GM23338 (cell line): ENCODE data around the gene EXOC6B. TPM values are rescaled to one million over a fixed set of nuclear protein-coding genes. Genes with fewer than 3 reads are reported as not detected.

ENCODE experiments used
- ATAC-seq: fragments of 200-7000 bp; cut with Tn5 transposase; 3 replicates; pipeline ENCODE4 v1.9.1; 2020
- DNase-seq: peaks from one replicate; pipeline ENCODE4 v3.0.0-alpha.2; 2015; ENCODE audit warnings: low spot score
- H2AFZ ChIP-seq: fragments of 200-600 bp; sonication (generic); 2 replicates; pipeline ENCODE4 v1.8.0; 2016; ENCODE audit warnings: antibody characterized with exemption, mild to moderate bottlenecking, moderate library complexity
- H3F3A ChIP-seq: fragments of 200-600 bp; sonication (generic); replicated peaks from 2 replicates; pipeline ENCODE4 v1.8.0; 2017; ENCODE audit warnings: antibody characterized with exemption, mixed run types, low read depth
- H3K27ac ChIP-seq: fragments of 200-600 bp; sonication (generic); 2 replicates; pipeline ENCODE4 v1.6.1; 2016; ENCODE audit warnings: low read depth
- H3K27me3 ChIP-seq: fragments of 200-600 bp; sonication (generic); 2 replicates; pipeline ENCODE4 v1.8.0; 2016; ENCODE audit warnings: mild to moderate bottlenecking, mixed run types, moderate library complexity; ENCODE audit not compliant: insufficient read depth
- H3K36me3 ChIP-seq: fragments of 200-600 bp; sonication (generic); 2 replicates; pipeline ENCODE4 v1.8.0; 2016; ENCODE audit warnings: mild to moderate bottlenecking; ENCODE audit not compliant: insufficient read depth
- H3K4me1 ChIP-seq: fragments of 200-600 bp; sonication (generic); 2 replicates; pipeline ENCODE4 v1.8.0; 2016; ENCODE audit warnings: mild to moderate bottlenecking, moderate library complexity; ENCODE audit not compliant: insufficient read depth
- H3K4me2 ChIP-seq: fragments of 200-600 bp; sonication (generic); 2 replicates; pipeline ENCODE4 v1.7.1; 2017; ENCODE audit warnings: mixed run types
- H3K4me3 ChIP-seq: fragments of 200-600 bp; sonication (generic); 2 replicates; pipeline ENCODE4 v1.6.1; 2016; ENCODE audit warnings: mixed run types
- H3K79me2 ChIP-seq: fragments of 200-600 bp; sonication (generic); replicated peaks from 2 replicates; pipeline ENCODE4 v1.8.0; 2017; ENCODE audit warnings: mild to moderate bottlenecking; ENCODE audit not compliant: insufficient read depth
- H3K9me2 ChIP-seq: fragments of 200-600 bp; sonication (generic); 2 replicates; pipeline ENCODE4 v1.8.0; 2017; ENCODE audit not compliant: insufficient read depth
- H4K20me1 ChIP-seq: fragments of 200-600 bp; sonication (generic); replicated peaks from 2 replicates; pipeline ENCODE4 v1.8.0; 2017; ENCODE audit warnings: mild to moderate bottlenecking; ENCODE audit not compliant: insufficient read depth
- H3K27ac Mint-ChIP-seq: 2 replicates; pipeline ENCODE4 v1.8.0; 2020; ENCODE audit warnings: inconsistent platforms, mild to moderate bottlenecking, moderate library complexity, mixed read lengths
- H3K27me3 Mint-ChIP-seq: 3 replicates; pipeline ENCODE4 v1.8.0; 2022; ENCODE audit warnings: low read depth, mild to moderate bottlenecking, moderate library complexity, mixed read lengths, inconsistent platforms; ENCODE audit not compliant: insufficient read depth, poor library complexity
- H3K36me3 Mint-ChIP-seq: 3 replicates; pipeline ENCODE4 v1.8.0; 2021; ENCODE audit warnings: low read depth, mild to moderate bottlenecking, inconsistent platforms, moderate library complexity, mixed read lengths
- H3K4me1 Mint-ChIP-seq: 3 replicates; pipeline ENCODE4 v1.8.0; 2020; ENCODE audit warnings: mild to moderate bottlenecking, inconsistent platforms, mixed read lengths
- H3K4me3 Mint-ChIP-seq: 3 replicates; pipeline ENCODE4 v1.8.0; 2021; ENCODE audit warnings: moderate library complexity, mild to moderate bottlenecking, inconsistent platforms, mixed read lengths
- H3K9me3 Mint-ChIP-seq: 3 replicates; pipeline ENCODE4 v1.8.0; 2020; ENCODE audit warnings: moderate library complexity, mild to moderate bottlenecking, inconsistent platforms, mixed read lengths
- CREB1 ChIP-seq: fragments of 250-450 bp; sonication (Bioruptor Pico); IDR thresholded peaks from 2 replicates; pipeline ENCODE4 v1.5.0; 2020; ENCODE audit warnings: low read depth, mild to moderate bottlenecking, moderate library complexity
- EZH2phosphoT487 ChIP-seq: fragments of 200-600 bp; sonication (generic); IDR thresholded peaks from one replicate; pipeline ENCODE4 v1.8.1; 2018; ENCODE audit warnings: antibody characterized with exemption; ENCODE audit not compliant: unreplicated experiment
- JUNB ChIP-seq: IDR thresholded peaks from one replicate; pipeline ENCODE4 v1.6.1; 2016; ENCODE audit warnings: antibody characterized with exemption; ENCODE audit not compliant: unreplicated experiment
- POLR2AphosphoS5 ChIP-seq: IDR thresholded peaks from 2 replicates; pipeline ENCODE4 v1.6.1; 2016; ENCODE audit warnings: antibody characterized with exemption, low read depth
- STAT1 ChIP-seq: IDR thresholded peaks from one replicate; pipeline ENCODE4 v1.6.1; 2016; ENCODE audit warnings: antibody characterized with exemption; ENCODE audit not compliant: unreplicated experiment
- ZNF114 ChIP-seq: fragments of 250-450 bp; sonication (Bioruptor Pico); IDR thresholded peaks from 2 replicates; pipeline ENCODE4 v1.5.0; 2020; ENCODE audit warnings: mild to moderate bottlenecking, moderate library complexity
- polyA plus RNA-seq: library from polyadenylated mRNA; unstranded; fragments of >200 nt; fragmentation: Nextera tagmentation; extraction: Ambion mirVana; gene quantifications from 2 replicates; pipeline ENCODE4 v1.2.1, GENCODE V29; 2016
- total RNA-seq: library from RNA; depleted of rRNA; stranded (reverse); fragments of >200 nt; shearing (Covaris generic); gene quantifications from 2 replicates; pipeline ENCODE4 v1.2.3, GENCODE V29; 2014
- TF ChIP-seq, protein P1 (sequence below): IDR thresholded peaks from 2 replicates; pipeline ENCODE4 v1.6.1; 2016; ENCODE audit warnings: antibody characterized with exemption
- TF ChIP-seq, protein P2 (sequence below): IDR thresholded peaks from one replicate; pipeline ENCODE4 v1.6.1; 2018; ENCODE audit warnings: antibody characterized with exemption; ENCODE audit not compliant: unreplicated experiment
- TF ChIP-seq, protein P3 (sequence below): fragments of 250-450 bp; sonication (Bioruptor Pico); IDR thresholded peaks from 2 replicates; pipeline ENCODE4 v1.5.0; 2020; ENCODE audit warnings: mild to moderate bottlenecking, moderate library complexity
- TF ChIP-seq, protein P4 (sequence below), 2 experiments: fragments of 200-600 bp in 1 of 2; sonication (generic) in 1 of 2; conservative IDR thresholded peaks; 2 replicates each; pipeline versions ENCODE4 v1.5.1 to v1.6.1; 2016 to 2017; ENCODE audit warnings: antibody characterized with exemption in 2 of 2, low read depth in 2 of 2, mild to moderate bottlenecking in 2 of 2, moderate library complexity in 1 of 2

The EXOC6B gene
- total and polyA plus RNA-seq, 2 experiments from 2014 or later, result 7.2 to 45.9 TPM

DNA sequence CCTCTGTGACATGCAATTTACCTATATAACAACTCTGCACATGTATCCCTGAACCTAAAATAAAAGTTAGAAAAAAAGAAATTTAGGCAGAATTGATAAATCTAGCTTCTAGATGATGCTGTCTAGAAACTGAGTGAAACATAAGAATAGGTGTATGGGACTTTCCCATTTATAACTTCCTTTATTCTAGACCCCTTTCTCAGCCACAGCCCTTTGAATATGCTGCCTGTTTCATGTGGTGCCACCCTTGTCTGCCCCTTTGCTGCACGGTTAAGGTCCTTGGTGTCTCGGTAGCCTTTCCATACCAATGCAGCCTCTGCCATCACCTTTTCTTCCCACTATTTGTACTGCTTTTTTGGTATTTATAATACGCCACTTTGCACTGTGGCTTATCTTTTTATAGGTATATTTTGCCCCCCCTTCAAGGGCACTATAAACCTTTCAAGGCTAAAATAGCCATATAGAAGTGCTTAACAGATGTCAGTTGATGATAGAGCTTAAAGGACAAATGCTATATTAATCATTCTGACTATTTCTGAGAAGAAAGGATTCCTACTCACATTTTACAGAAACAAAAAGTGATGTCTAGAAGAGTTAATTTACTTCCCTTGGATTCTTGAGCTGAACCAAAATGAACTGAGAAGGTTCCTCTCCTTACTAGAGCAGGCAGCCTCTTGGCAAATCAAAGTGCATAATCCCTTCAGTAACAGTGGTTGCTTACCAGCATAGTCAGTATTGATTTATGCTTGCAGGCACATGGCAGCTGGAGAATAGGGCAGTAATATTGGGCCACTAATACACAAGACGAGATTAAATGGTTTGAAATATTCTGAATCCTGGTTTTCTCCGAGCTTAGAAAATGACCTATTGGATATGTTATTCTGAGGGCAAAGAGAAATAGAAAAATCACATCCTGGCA is 590.1 kb downstream of the EXOC6B start (continued):
- TF ChIP-seq, protein P1, sequence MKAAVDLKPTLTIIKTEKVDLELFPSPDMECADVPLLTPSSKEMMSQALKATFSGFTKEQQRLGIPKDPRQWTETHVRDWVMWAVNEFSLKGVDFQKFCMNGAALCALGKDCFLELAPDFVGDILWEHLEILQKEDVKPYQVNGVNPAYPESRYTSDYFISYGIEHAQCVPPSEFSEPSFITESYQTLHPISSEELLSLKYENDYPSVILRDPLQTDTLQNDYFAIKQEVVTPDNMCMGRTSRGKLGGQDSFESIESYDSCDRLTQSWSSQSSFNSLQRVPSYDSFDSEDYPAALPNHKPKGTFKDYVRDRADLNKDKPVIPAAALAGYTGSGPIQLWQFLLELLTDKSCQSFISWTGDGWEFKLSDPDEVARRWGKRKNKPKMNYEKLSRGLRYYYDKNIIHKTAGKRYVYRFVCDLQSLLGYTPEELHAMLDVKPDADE, result no peak

DNA sequence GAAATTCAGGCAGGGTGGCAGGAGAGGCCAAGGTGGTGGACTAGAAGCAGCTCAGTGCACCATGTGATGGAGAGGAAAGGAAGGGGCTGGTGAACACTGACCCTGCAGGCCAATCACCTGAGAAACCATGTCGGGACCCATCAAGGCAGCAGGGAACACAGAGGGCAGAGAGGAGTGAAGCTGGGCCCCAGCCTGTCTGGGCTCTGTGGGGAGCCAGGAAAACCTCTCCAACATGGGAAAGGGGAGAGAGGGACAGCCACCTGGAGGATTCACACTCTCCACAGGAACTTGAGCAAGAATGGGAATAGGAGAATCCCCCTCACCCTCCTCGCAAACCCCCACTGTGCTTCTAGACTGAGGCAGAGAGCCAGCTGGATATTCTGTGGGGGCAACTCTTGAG is 592.6 kb downstream of the EXOC6B start:
- Mint-ChIP-seq H3K36me3 (no peaks in the 10 kb centered on the region), H3K4me3 (no peak overlapping the region), H3K4me1 (peaks cover 41% of the 10 kb centered on the region), H3K27ac (no peak overlapping the region), H3K27me3 (no peaks in the 10 kb centered on the region), H3K9me3 (no peaks in the 10 kb centered on the region)
- Histone ChIP-seq H3K4me3 (no peak overlapping the region), H4K20me1 (no peaks in the 10 kb centered on the region), H3K9me2 (no peaks in the 10 kb centered on the region), H3F3A (no peaks in the 10 kb centered on the region), H3K79me2 (no peaks in the 10 kb centered on the region), H2AFZ (no peak overlapping the region), H3K36me3 (no peaks in the 10 kb centered on the region), H3K4me1 (peaks cover 23% of the 10 kb centered on the region), H3K27ac (no peak overlapping the region), H3K4me2 (no peak overlapping the region), H3K27me3 (no peaks in the 10 kb centered on the region)
- DNase-seq (peak; percentile 16), ATAC-seq (peak; percentile 78)
- TF ChIP-seq, protein P2, sequence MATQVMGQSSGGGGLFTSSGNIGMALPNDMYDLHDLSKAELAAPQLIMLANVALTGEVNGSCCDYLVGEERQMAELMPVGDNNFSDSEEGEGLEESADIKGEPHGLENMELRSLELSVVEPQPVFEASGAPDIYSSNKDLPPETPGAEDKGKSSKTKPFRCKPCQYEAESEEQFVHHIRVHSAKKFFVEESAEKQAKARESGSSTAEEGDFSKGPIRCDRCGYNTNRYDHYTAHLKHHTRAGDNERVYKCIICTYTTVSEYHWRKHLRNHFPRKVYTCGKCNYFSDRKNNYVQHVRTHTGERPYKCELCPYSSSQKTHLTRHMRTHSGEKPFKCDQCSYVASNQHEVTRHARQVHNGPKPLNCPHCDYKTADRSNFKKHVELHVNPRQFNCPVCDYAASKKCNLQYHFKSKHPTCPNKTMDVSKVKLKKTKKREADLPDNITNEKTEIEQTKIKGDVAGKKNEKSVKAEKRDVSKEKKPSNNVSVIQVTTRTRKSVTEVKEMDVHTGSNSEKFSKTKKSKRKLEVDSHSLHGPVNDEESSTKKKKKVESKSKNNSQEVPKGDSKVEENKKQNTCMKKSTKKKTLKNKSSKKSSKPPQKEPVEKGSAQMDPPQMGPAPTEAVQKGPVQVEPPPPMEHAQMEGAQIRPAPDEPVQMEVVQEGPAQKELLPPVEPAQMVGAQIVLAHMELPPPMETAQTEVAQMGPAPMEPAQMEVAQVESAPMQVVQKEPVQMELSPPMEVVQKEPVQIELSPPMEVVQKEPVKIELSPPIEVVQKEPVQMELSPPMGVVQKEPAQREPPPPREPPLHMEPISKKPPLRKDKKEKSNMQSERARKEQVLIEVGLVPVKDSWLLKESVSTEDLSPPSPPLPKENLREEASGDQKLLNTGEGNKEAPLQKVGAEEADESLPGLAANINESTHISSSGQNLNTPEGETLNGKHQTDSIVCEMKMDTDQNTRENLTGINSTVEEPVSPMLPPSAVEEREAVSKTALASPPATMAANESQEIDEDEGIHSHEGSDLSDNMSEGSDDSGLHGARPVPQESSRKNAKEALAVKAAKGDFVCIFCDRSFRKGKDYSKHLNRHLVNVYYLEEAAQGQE, result no peak
- TF ChIP-seq, protein P3, sequence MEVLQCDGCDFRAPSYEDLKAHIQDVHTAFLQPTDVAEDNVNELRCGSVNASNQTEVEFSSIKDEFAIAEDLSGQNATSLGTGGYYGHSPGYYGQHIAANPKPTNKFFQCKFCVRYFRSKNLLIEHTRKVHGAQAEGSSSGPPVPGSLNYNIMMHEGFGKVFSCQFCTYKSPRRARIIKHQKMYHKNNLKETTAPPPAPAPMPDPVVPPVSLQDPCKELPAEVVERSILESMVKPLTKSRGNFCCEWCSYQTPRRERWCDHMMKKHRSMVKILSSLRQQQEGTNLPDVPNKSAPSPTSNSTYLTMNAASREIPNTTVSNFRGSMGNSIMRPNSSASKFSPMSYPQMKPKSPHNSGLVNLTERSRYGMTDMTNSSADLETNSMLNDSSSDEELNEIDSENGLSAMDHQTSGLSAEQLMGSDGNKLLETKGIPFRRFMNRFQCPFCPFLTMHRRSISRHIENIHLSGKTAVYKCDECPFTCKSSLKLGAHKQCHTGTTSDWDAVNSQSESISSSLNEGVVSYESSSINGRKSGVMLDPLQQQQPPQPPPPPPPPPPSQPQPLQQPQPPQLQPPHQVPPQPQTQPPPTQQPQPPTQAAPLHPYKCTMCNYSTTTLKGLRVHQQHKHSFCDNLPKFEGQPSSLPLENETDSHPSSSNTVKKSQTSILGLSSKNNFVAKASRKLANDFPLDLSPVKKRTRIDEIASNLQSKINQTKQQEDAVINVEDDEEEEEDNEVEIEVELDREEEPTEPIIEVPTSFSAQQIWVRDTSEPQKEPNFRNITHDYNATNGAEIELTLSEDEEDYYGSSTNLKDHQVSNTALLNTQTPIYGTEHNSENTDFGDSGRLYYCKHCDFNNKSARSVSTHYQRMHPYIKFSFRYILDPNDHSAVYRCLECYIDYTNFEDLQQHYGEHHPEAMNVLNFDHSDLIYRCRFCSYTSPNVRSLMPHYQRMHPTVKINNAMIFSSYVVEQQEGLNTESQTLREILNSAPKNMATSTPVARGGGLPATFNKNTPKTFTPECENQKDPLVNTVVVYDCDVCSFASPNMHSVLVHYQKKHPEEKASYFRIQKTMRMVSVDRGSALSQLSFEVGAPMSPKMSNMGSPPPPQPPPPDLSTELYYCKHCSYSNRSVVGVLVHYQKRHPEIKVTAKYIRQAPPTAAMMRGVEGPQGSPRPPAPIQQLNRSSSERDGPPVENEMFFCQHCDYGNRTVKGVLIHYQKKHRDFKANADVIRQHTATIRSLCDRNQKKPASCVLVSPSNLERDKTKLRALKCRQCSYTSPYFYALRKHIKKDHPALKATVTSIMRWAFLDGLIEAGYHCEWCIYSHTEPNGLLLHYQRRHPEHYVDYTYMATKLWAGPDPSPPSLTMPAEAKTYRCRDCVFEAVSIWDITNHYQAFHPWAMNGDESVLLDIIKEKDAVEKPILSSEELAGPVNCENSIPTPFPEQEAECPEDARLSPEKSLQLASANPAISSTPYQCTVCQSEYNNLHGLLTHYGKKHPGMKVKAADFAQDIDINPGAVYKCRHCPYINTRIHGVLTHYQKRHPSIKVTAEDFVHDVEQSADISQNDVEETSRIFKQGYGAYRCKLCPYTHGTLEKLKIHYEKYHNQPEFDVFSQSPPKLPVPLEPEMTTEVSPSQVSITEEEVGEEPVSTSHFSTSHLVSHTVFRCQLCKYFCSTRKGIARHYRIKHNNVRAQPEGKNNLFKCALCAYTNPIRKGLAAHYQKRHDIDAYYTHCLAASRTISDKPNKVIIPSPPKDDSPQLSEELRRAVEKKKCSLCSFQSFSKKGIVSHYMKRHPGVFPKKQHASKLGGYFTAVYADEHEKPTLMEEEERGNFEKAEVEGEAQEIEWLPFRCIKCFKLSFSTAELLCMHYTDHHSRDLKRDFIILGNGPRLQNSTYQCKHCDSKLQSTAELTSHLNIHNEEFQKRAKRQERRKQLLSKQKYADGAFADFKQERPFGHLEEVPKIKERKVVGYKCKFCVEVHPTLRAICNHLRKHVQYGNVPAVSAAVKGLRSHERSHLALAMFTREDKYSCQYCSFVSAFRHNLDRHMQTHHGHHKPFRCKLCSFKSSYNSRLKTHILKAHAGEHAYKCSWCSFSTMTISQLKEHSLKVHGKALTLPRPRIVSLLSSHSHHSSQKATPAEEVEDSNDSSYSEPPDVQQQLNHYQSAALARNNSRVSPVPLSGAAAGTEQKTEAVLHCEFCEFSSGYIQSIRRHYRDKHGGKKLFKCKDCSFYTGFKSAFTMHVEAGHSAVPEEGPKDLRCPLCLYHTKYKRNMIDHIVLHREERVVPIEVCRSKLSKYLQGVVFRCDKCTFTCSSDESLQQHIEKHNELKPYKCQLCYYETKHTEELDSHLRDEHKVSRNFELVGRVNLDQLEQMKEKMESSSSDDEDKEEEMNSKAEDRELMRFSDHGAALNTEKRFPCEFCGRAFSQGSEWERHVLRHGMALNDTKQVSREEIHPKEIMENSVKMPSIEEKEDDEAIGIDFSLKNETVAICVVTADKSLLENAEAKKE, result no peak
- TF ChIP-seq, protein P4, sequence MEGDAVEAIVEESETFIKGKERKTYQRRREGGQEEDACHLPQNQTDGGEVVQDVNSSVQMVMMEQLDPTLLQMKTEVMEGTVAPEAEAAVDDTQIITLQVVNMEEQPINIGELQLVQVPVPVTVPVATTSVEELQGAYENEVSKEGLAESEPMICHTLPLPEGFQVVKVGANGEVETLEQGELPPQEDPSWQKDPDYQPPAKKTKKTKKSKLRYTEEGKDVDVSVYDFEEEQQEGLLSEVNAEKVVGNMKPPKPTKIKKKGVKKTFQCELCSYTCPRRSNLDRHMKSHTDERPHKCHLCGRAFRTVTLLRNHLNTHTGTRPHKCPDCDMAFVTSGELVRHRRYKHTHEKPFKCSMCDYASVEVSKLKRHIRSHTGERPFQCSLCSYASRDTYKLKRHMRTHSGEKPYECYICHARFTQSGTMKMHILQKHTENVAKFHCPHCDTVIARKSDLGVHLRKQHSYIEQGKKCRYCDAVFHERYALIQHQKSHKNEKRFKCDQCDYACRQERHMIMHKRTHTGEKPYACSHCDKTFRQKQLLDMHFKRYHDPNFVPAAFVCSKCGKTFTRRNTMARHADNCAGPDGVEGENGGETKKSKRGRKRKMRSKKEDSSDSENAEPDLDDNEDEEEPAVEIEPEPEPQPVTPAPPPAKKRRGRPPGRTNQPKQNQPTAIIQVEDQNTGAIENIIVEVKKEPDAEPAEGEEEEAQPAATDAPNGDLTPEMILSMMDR (conservative IDR thresholded peaks at IDR 0.05; ENCODE audit: low read depth in 2 of 2), result no peak
- TF ChIP-seq, protein P1, result no peak
- TF ChIP-seq POLR2AphosphoS5, result no peak
- TF ChIP-seq CREB1 (CRISPR knock-in tag), result no peak
- TF ChIP-seq JUNB, result no peak
- TF ChIP-seq EZH2phosphoT487, result no peak
- TF ChIP-seq STAT1, result no peak
- TF ChIP-seq ZNF114 (CRISPR knock-in tag), result no peak
